PC-3 (cell line): ENCODE data around the gene ELOVL5. TPM values are rescaled to one million over a fixed set of nuclear protein-coding genes. Genes with fewer than 3 reads are reported as not detected.

ENCODE experiments used
- ATAC-seq: fragments of 200-7000 bp; cut with Tn5 transposase; 2 replicates; pipeline ENCODE4 v1.9.1; 2020; ENCODE audit warnings: mild to moderate bottlenecking, moderate library complexity
- BruUV-seq: library from RNA; stranded (reverse); fragments of 400-500 nt; replicated peaks from 2 replicates; lab custom pipeline; 2021; lab: Mats Ljungman, UMichigan
- CTCF ChIA-PET: fragments of 300-600 bp; sonication (Branson Sonifier 250); formaldehyde crosslinking; loops from one replicate; lab custom pipeline; 2022; ENCODE audit warnings: antibody characterized with exemption; lab: Charles Lee
- POLR2A ChIA-PET: fragments of 300-600 bp; sonication (Branson Sonifier 250); formaldehyde crosslinking; loops from one replicate; lab custom pipeline; 2022; ENCODE audit warnings: antibody characterized with exemption; ENCODE audit not compliant: unreplicated experiment; lab: Charles Lee
- DNase-seq: peaks from one replicate; pipeline ENCODE4 v3.0.0-alpha.2; 2015
- H2AFZ ChIP-seq: fragments of 300-600 bp; sonication (generic); 2 replicates; pipeline ENCODE4 v1.6.0; 2016; ENCODE audit warnings: antibody characterized with exemption, low read length
- H3F3A ChIP-seq: fragments of 300-600 bp; sonication (generic); one replicate; pipeline ENCODE4 v1.6.0; 2017; ENCODE audit warnings: antibody characterized with exemption, low read length, control low read depth, mild to moderate bottlenecking; ENCODE audit not compliant: unreplicated experiment
- H3K27ac ChIP-seq: fragments of 300-600 bp; sonication (generic); 2 replicates; pipeline ENCODE4 v1.5.1; 2016; ENCODE audit warnings: mild to moderate bottlenecking, low read length
- H3K27me3 ChIP-seq: fragments of 300-600 bp; sonication (generic); 2 replicates; pipeline ENCODE4 v1.6.1; 2016; ENCODE audit warnings: low read length, mixed read lengths
- H3K36me3 ChIP-seq: fragments of 300-600 bp; sonication (generic); 2 replicates; pipeline ENCODE4 v1.6.1; 2016; ENCODE audit warnings: low read depth, mixed run types, low read length, mixed read lengths
- H3K4me1 ChIP-seq: fragments of 300-600 bp; sonication (generic); 2 replicates; pipeline ENCODE4 v1.5.1; 2016; ENCODE audit warnings: low read length; ENCODE audit not compliant: insufficient read depth
- H3K4me2 ChIP-seq: fragments of 300-600 bp; sonication (generic); 2 replicates; pipeline ENCODE4 v1.6.0; 2016; ENCODE audit warnings: low read length
- H3K4me3 ChIP-seq: fragments of 300-600 bp; sonication (generic); 2 replicates; pipeline ENCODE4 v1.5.1; 2016; ENCODE audit warnings: mild to moderate bottlenecking, low read length, mixed read lengths
- H3K79me2 ChIP-seq: fragments of 300-600 bp; sonication (generic); 2 replicates; pipeline ENCODE4 v1.6.1; 2017; ENCODE audit warnings: low read length, mixed read lengths
- H3K9ac ChIP-seq: fragments of 300-600 bp; sonication (generic); 2 replicates; pipeline ENCODE4 v1.6.0; 2016; ENCODE audit warnings: mild to moderate bottlenecking, low read length
- H3K9me2 ChIP-seq: fragments of 300-600 bp; sonication (generic); replicated peaks from 2 replicates; pipeline ENCODE4 v1.6.1; 2016; ENCODE audit warnings: mixed run types, low read length, mixed read lengths
- H3K9me3 ChIP-seq: fragments of 300-600 bp; sonication (generic); 2 replicates; pipeline ENCODE4 v1.6.1; 2016; ENCODE audit warnings: low read length, mixed read lengths
- H4K20me1 ChIP-seq: fragments of 300-600 bp; sonication (generic); 2 replicates; pipeline ENCODE4 v1.6.1; 2016; ENCODE audit warnings: low read length, mixed read lengths
- CTCF ChIP-seq: fragments of 300-600 bp; sonication (generic); conservative IDR thresholded peaks from 2 replicates; pipeline ENCODE4 v1.5.1; 2017; ENCODE audit warnings: antibody characterized with exemption, low read depth, mild to moderate bottlenecking, low read length
- EZH2 ChIP-seq: fragments of 300-600 bp; sonication (generic); IDR thresholded peaks from one replicate; pipeline ENCODE4 v1.6.1; 2017; ENCODE audit warnings: antibody characterized with exemption, mild to moderate bottlenecking, low read length; ENCODE audit not compliant: unreplicated experiment
- EZH2phosphoT487 ChIP-seq: fragments of 300-600 bp; sonication (generic); IDR thresholded peaks from 2 replicates; pipeline ENCODE4 v1.6.1; 2018; ENCODE audit warnings: mild to moderate bottlenecking, antibody characterized with exemption, low read length, borderline replicate concordance
- intact Hi-C: fragments of 100-400 bp; cut with micrococcal nuclease; formaldehyde crosslinking; loops from 2 replicates; pipeline ENCODE4 v1.9.0; 2023
- total RNA-seq: library from RNA; depleted of rRNA; stranded (reverse); fragments of >200 nt; gene quantifications from 2 replicates; pipeline ENCODE4 v1.2.3, GENCODE V29; 2014

Gene ELOVL5
- total RNA-seq, 1 experiment from 2014 or later, result 62.7 TPM

- ChIA-PET POLR2A (interaction anchor here (0.6 kb wide), 1 partner anchor 13 kb away, joined by 3 read pairs; no protein-coding TSS in a partner anchor), CTCF (interaction anchor here (1.1 kb wide), 1 partner anchor 359 kb away, joined by 3 read pairs; no protein-coding TSS in a partner anchor)
- H2AFZ ChIP-seq, result peak overlapping the region; percentile 88
- ATAC-seq (no peak), DNase-seq (no peak)
- no peaks in the 10 kb centered on the region for H3K36me3 ChIP-seq
- no peaks in the 10 kb centered on the region for H4K20me1 ChIP-seq
- peak overlapping the region; percentile 72 for H3K4me3 ChIP-seq
- no peaks in the 10 kb centered on the region for H3K27me3 ChIP-seq
- H3K9me3 ChIP-seq, result no peaks in the 10 kb centered on the region
- no peaks in the 10 kb centered on the region for H3K9me2 ChIP-seq
- TF ChIP-seq CTCF (no peak), EZH2phosphoT487 (no peak), EZH2 (no peak)
- peak overlapping the region; percentile 88 for H3K27ac ChIP-seq
- peaks cover 42% of the 10 kb centered on the region for H3K4me1 ChIP-seq
- intact Hi-C loops, result no loop called here
- peak overlapping the region; percentile 91 for H3K9ac ChIP-seq
- BruUV-seq, result no TSS peak
- peak overlapping the region; percentile 94 for H3K4me2 ChIP-seq
- H3K79me2 ChIP-seq, result no peaks in the 10 kb centered on the region
- H3F3A ChIP-seq, result no peaks in the 10 kb centered on the region
Measured at GRCh38 chr6:53360093-53360912, 11.6 kb upstream of the ELOVL5 start.

GRCh38 chr6:53359843-53360092, 11.0 kb upstream of the ELOVL5 start:
- DNase-seq (no peak), ATAC-seq (no peak)
- POLR2A ChIA-PET, result interaction anchor here (0.6 to 1.0 kb wide), 2 partner anchors 12 to 57 kb away, joined by 3 read pairs; no protein-coding TSS in a partner anchor
- no peaks in the 10 kb centered on the region for H3F3A ChIP-seq
- peak overlapping the region; percentile 88 for H2AFZ ChIP-seq
- H3K4me2 ChIP-seq, result peak overlapping the region; percentile 94
- H3K79me2 ChIP-seq, result no peaks in the 10 kb centered on the region
- peak overlapping the region; percentile 72 for H3K4me3 ChIP-seq
- H3K27me3 ChIP-seq, result no peaks in the 10 kb centered on the region
- peak overlapping the region; percentile 91 for H3K9ac ChIP-seq
- peak overlapping the region; percentile 88 for H3K27ac ChIP-seq
- no peaks in the 10 kb centered on the region for H4K20me1 ChIP-seq
- no peaks in the 10 kb centered on the region for H3K9me3 ChIP-seq
- H3K9me2 ChIP-seq, result no peaks in the 10 kb centered on the region
- peaks cover 42% of the 10 kb centered on the region for H3K4me1 ChIP-seq
- CTCF ChIA-PET, result interaction anchor here (1.1 kb wide), 1 partner anchor 359 kb away, joined by 3 read pairs; no protein-coding TSS in a partner anchor
- intact Hi-C loops, result loop anchor here (1.0 to 2.0 kb wide), 2 partner anchors 10 to 39 kb away; no protein-coding TSS in a partner anchor
- TF ChIP-seq EZH2 (no peak), CTCF (no peak), EZH2phosphoT487 (no peak)
- BruUV-seq, result TSS peak; percentile 94
- no peaks in the 10 kb centered on the region for H3K36me3 ChIP-seq
